ENCODE data around the gene PLCL1. TPM values are rescaled to one million over a fixed set of nuclear protein-coding genes. Genes with fewer than 3 reads are reported as not detected.
A peak's percentile ranks its signal among the peaks of the same experiment; 100 is the strongest.
"Not testable (repeated sequence)": the region's sequence is repeated elsewhere in the genome, so short reads cannot be mapped to it uniquely, and the experiment has no call there.

Gene PLCL1
- total RNA-seq, 2 experiments from 2014 or later: 3.3 to 3.5 TPM

GRCh38 chr2:197997083-197997541 lies 192.7 kb downstream of the PLCL1 start:
- Mint-ChIP-seq H3K9me3 (no peaks in the 10 kb centered on the region), H3K4me3 (no peak overlapping the region), H3K36me3 (ENCODE audit: low read depth) (peaks cover 2% of the 10 kb centered on the region), H3K4me1 (ENCODE audit: low read depth) (peaks cover 78% of the 10 kb centered on the region), H3K27me3 (ENCODE audit: low read depth) (no peaks in the 10 kb centered on the region), H3K27ac (no peak overlapping the region)
- DNase-seq: no peak
- CTCF ChIA-PET: interaction anchor here (0.6 to 1.5 kb wide), 5 partner anchors 13 to 209 kb away, joined by 3 to 9 read pairs (median 3); no protein-coding TSS in a partner anchor
- intact Hi-C loops (cut with micrococcal nuclease): no loop called here

- Mint-ChIP-seq H3K27ac (no peak overlapping the region), H3K4me1 (ENCODE audit: low read depth) (peaks cover 72% of the 10 kb centered on the region), H3K27me3 (ENCODE audit: low read depth) (no peaks in the 10 kb centered on the region), H3K9me3 (no peaks in the 10 kb centered on the region), H3K36me3 (ENCODE audit: low read depth) (peaks cover 2% of the 10 kb centered on the region), H3K4me3 (no peak overlapping the region)
- CTCF ChIA-PET: interaction anchor here (0.8 to 0.9 kb wide), 2 partner anchors 13 to 15 kb away, joined by 3 to 4 read pairs; no protein-coding TSS in a partner anchor
- peak; percentile 38 for DNase-seq
- intact Hi-C loops (cut with micrococcal nuclease): no loop called here
Observed at GRCh38 chr2:197998702-197999101, 194.3 kb downstream of the PLCL1 start.

GRCh38 chr2:198000417-198000816 lies 196.0 kb downstream of the PLCL1 start:
- Mint-ChIP-seq H3K27me3 (ENCODE audit: low read depth) (no peaks in the 10 kb centered on the region), H3K27ac (no peak overlapping the region), H3K4me1 (ENCODE audit: low read depth) (peaks cover 70% of the 10 kb centered on the region), H3K36me3 (ENCODE audit: low read depth) (peaks cover 2% of the 10 kb centered on the region), H3K4me3 (no peak overlapping the region), H3K9me3 (no peaks in the 10 kb centered on the region)
- CTCF ChIA-PET: interaction anchor here (0.8 kb wide), 1 partner anchor 28 kb away, joined by 5 read pairs; no protein-coding TSS in a partner anchor
- intact Hi-C loops (cut with micrococcal nuclease): loop anchor here (5.0 to 10.0 kb wide), 5 partner anchors 127 to 796 kb away; partner anchors contain the start of gene SF3B1
- no peak for DNase-seq

- CTCF ChIA-PET: interaction anchor here (0.8 to 1.8 kb wide), 6 partner anchors 9 to 153 kb away, joined by 3 to 5 read pairs (median 4); no protein-coding TSS in a partner anchor
- H3K4me1 Mint-ChIP-seq (ENCODE audit: low read depth): peaks cover 67% of the 10 kb centered on the region
- H3K4me3 Mint-ChIP-seq: no peak overlapping the region
- intact Hi-C loops (cut with micrococcal nuclease): loop anchor here (2.0 to 10.0 kb wide), 7 partner anchors 33 to 799 kb away; partner anchors contain the start of gene SF3B1
- DNase-seq: no peak
- peaks cover 2% of the 10 kb centered on the region for H3K36me3 Mint-ChIP-seq (ENCODE audit: low read depth)
- H3K9me3 Mint-ChIP-seq: peaks cover 3% of the 10 kb centered on the region
- peak overlapping the region; percentile 54 for H3K27ac Mint-ChIP-seq
- H3K27me3 Mint-ChIP-seq (ENCODE audit: low read depth): no peaks in the 10 kb centered on the region
Observed at GRCh38 chr2:198004173-198004572, 199.8 kb downstream of the PLCL1 start.

GRCh38 chr2:198004921-198005829 lies 200.8 kb downstream of the PLCL1 start:
- intact Hi-C loops (cut with micrococcal nuclease): loop anchor here (1.0 to 10.0 kb wide), 13 partner anchors 9 to 800 kb away; partner anchors contain the start of genes MARS2 and SF3B1
- CTCF ChIA-PET: interaction anchor here (0.8 to 1.7 kb wide), 3 partner anchors 10 to 60 kb away, joined by 3 to 5 read pairs (median 3); no protein-coding TSS in a partner anchor
- H3K9me3 Mint-ChIP-seq: peaks cover 7% of the 10 kb centered on the region
- peak overlapping the region; percentile 60 for H3K4me3 Mint-ChIP-seq
- no peaks in the 10 kb centered on the region for H3K27me3 Mint-ChIP-seq (ENCODE audit: low read depth)
- H3K4me1 Mint-ChIP-seq (ENCODE audit: low read depth): peaks cover 66% of the 10 kb centered on the region
- DNase-seq: peak; percentile 74
- peak overlapping the region; percentile 89 for H3K27ac Mint-ChIP-seq
- H3K36me3 Mint-ChIP-seq (ENCODE audit: low read depth): peaks cover 5% of the 10 kb centered on the region

GRCh38 chr2:198006733-198007132 lies 202.3 kb downstream of the PLCL1 start:
- H3K9me3 Mint-ChIP-seq: peaks cover 17% of the 10 kb centered on the region
- peaks cover 11% of the 10 kb centered on the region for H3K36me3 Mint-ChIP-seq (ENCODE audit: low read depth)
- H3K27me3 Mint-ChIP-seq (ENCODE audit: low read depth): no peaks in the 10 kb centered on the region
- no peak overlapping the region for H3K4me3 Mint-ChIP-seq
- CTCF ChIA-PET: interaction anchor here (0.6 to 1.7 kb wide), 6 partner anchors 13 to 218 kb away, joined by 3 to 5 read pairs (median 3); no protein-coding TSS in a partner anchor
- no peak for DNase-seq
- no peak overlapping the region for H3K27ac Mint-ChIP-seq
- intact Hi-C loops (cut with micrococcal nuclease): loop anchor here (5.0 to 10.0 kb wide), 5 partner anchors 288 to 802 kb away; partner anchors contain the start of genes MARS2 and SF3B1
- peaks cover 53% of the 10 kb centered on the region for H3K4me1 Mint-ChIP-seq (ENCODE audit: low read depth)

- Mint-ChIP-seq H3K4me1 (ENCODE audit: low read depth) (peaks cover 50% of the 10 kb centered on the region), H3K27me3 (ENCODE audit: low read depth) (no peaks in the 10 kb centered on the region), H3K4me3 (no peak overlapping the region), H3K27ac (no peak overlapping the region), H3K9me3 (peaks cover 20% of the 10 kb centered on the region), H3K36me3 (ENCODE audit: low read depth) (peaks cover 12% of the 10 kb centered on the region)
- CTCF ChIA-PET: no interaction called here
- DNase-seq: no peak
- intact Hi-C loops (cut with micrococcal nuclease): loop anchor here (5.0 to 10.0 kb wide), 5 partner anchors 287 to 803 kb away; partner anchors contain the start of genes MARS2 and SF3B1
Observed at GRCh38 chr2:198008230-198008629, 203.8 kb downstream of the PLCL1 start.

- peaks cover 50% of the 10 kb centered on the region for H3K4me1 Mint-ChIP-seq (ENCODE audit: low read depth)
- intact Hi-C loops (cut with micrococcal nuclease): no loop called here
- no peak for DNase-seq
- H3K4me3 Mint-ChIP-seq: no peak overlapping the region
- H3K27me3 Mint-ChIP-seq (ENCODE audit: low read depth): no peaks in the 10 kb centered on the region
- CTCF ChIA-PET: no interaction called here
- H3K36me3 Mint-ChIP-seq (ENCODE audit: low read depth): peaks cover 12% of the 10 kb centered on the region
- H3K9me3 Mint-ChIP-seq: peaks cover 20% of the 10 kb centered on the region
- H3K27ac Mint-ChIP-seq: no peak overlapping the region
Observed at GRCh38 chr2:198012025-198012424, 207.6 kb downstream of the PLCL1 start.

- peak overlapping the region; percentile 35 for H3K4me3 Mint-ChIP-seq
- DNase-seq: no peak
- CTCF ChIA-PET: interaction anchor here (0.6 to 1.1 kb wide), 2 partner anchors 13 to 25 kb away, joined by 4 read pairs; no protein-coding TSS in a partner anchor
- peaks cover 6% of the 10 kb centered on the region for H3K36me3 Mint-ChIP-seq (ENCODE audit: low read depth)
- H3K9me3 Mint-ChIP-seq: peaks cover 8% of the 10 kb centered on the region
- intact Hi-C loops (cut with micrococcal nuclease): no loop called here
- H3K4me1 Mint-ChIP-seq (ENCODE audit: low read depth): peaks cover 50% of the 10 kb centered on the region
- no peak overlapping the region for H3K27ac Mint-ChIP-seq
- H3K27me3 Mint-ChIP-seq (ENCODE audit: low read depth): no peaks in the 10 kb centered on the region
Observed at GRCh38 chr2:198016243-198016642, 211.8 kb downstream of the PLCL1 start.

GRCh38 chr2:198017068-198017467 lies 212.7 kb downstream of the PLCL1 start:
- DNase-seq: no peak
- CTCF ChIA-PET: no interaction called here
- no peak overlapping the region for H3K27ac Mint-ChIP-seq
- H3K36me3 Mint-ChIP-seq (ENCODE audit: low read depth): peaks cover 1% of the 10 kb centered on the region
- peaks cover 5% of the 10 kb centered on the region for H3K9me3 Mint-ChIP-seq
- no peak overlapping the region for H3K4me3 Mint-ChIP-seq
- intact Hi-C loops (cut with micrococcal nuclease): no loop called here
- H3K4me1 Mint-ChIP-seq (ENCODE audit: low read depth): peaks cover 50% of the 10 kb centered on the region
- H3K27me3 Mint-ChIP-seq (ENCODE audit: low read depth): no peaks in the 10 kb centered on the region

- peaks cover under 1% of the 10 kb centered on the region for H3K9me3 Mint-ChIP-seq
Observed at GRCh38 chr2:198028955-198029354, 224.6 kb downstream of the PLCL1 start.

GRCh38 chr2:198029576-198029975 lies 225.2 kb downstream of the PLCL1 start:
- H3K27me3 Mint-ChIP-seq (ENCODE audit: low read depth); H3K36me3 Mint-ChIP-seq (ENCODE audit: low read depth); H3K9me3 Mint-ChIP-seq; intact Hi-C loops (cut with micrococcal nuclease); H3K27ac Mint-ChIP-seq; H3K4me3 Mint-ChIP-seq; CTCF ChIA-PET; DNase-seq: not testable (repeated sequence)
- peaks cover 33% of the 10 kb centered on the region for H3K4me1 Mint-ChIP-seq (ENCODE audit: low read depth)

More at GRCh38 chr2:198028955-198029354, 224.6 kb downstream of the PLCL1 start:
- intact Hi-C loops (cut with micrococcal nuclease): no loop called here
- CTCF ChIA-PET: interaction anchor here (0.6 kb wide), 1 partner anchor 22 kb away, joined by 4 read pairs; no protein-coding TSS in a partner anchor
- Mint-ChIP-seq H3K4me1 (ENCODE audit: low read depth) (peaks cover 33% of the 10 kb centered on the region), H3K4me3 (no peak overlapping the region), H3K27me3 (ENCODE audit: low read depth) (no peaks in the 10 kb centered on the region), H3K36me3 (ENCODE audit: low read depth) (no peaks in the 10 kb centered on the region), H3K27ac (no peak overlapping the region)
- DNase-seq: no peak

All from activated naive CD4-positive, alpha-beta T cell treated with anti-CD3 and anti-CD28 coated beads for 36 hours (primary cell).